ENCODE measurements around the gene SLC2A4RG.

SLC2A4RG gene

GRCh38 chr20:63700199-63701050 lies 39.2 kb upstream of the SLC2A4RG start:
- DNase-seq = no peak

- DNase-seq = no peak
Measured at GRCh38 chr20:63701051-63701328, 38.6 kb upstream of the SLC2A4RG start.

- DNase-seq = no peak
Measured at GRCh38 chr20:63701329-63702035, 38.1 kb upstream of the SLC2A4RG start.

GRCh38 chr20:63702036-63702665 lies 37.4 kb upstream of the SLC2A4RG start:
- no peak for DNase-seq

- no peak for DNase-seq
Measured at GRCh38 chr20:63702751-63703470, 36.7 kb upstream of the SLC2A4RG start.

- DNase-seq = no peak
Measured at GRCh38 chr20:63703471-63703975, 36.1 kb upstream of the SLC2A4RG start.

GRCh38 chr20:63703976-63704748 lies 35.4 kb upstream of the SLC2A4RG start:
- no peak for DNase-seq

- no peak for DNase-seq
Measured at GRCh38 chr20:63704749-63705117, 34.8 kb upstream of the SLC2A4RG start.

GRCh38 chr20:63705232-63706026 lies 34.1 kb upstream of the SLC2A4RG start:
- no peak for DNase-seq

GRCh38 chr20:63706027-63706695 lies 33.4 kb upstream of the SLC2A4RG start:
- no peak for DNase-seq

GRCh38 chr20:63706852-63707557 lies 32.6 kb upstream of the SLC2A4RG start:
- no peak for DNase-seq

- DNase-seq = peak; percentile 6
Measured at GRCh38 chr20:63707558-63708300, 31.8 kb upstream of the SLC2A4RG start, which contains the start of the genes ARFRP1 and ZGPAT. Gene ARFRP1, minus strand, starts transcription at chr20:63707976. Its CDS starts 885 bp downstream, at chr20:63707091. Gene ZGPAT, plus strand, starts transcription at chr20:63708039. Its CDS starts 542 bp downstream, at chr20:63708581.

GRCh38 chr20:63708301-63709148 lies 31.1 kb upstream of the SLC2A4RG start:
- DNase-seq = no peak

- no peak for DNase-seq
Measured at GRCh38 chr20:63709149-63709527, 30.4 kb upstream of the SLC2A4RG start.

- no peak for DNase-seq
Measured at GRCh38 chr20:63711085-63711645, 28.4 kb upstream of the SLC2A4RG start.

GRCh38 chr20:63712191-63712590 lies 27.4 kb upstream of the SLC2A4RG start:
- no peak for DNase-seq

GRCh38 chr20:63714858-63715257 lies 24.7 kb upstream of the SLC2A4RG start:
- DNase-seq = no peak

- no peak for DNase-seq
Measured at GRCh38 chr20:63718996-63719395, 20.6 kb upstream of the SLC2A4RG start.
